Panc1 (cell line): ENCODE results near the gene RBMS3. TPM values are rescaled to one million over a fixed set of nuclear protein-coding genes. Genes with fewer than 3 reads are reported as not detected.

Experiments
- ATAC-seq: fragments of 200-7000 bp; cut with Tn5 transposase; 2 replicates; pipeline ENCODE4 v1.9.1; 2020; ENCODE audit warnings: mild to moderate bottlenecking, moderate library complexity
- BruUV-seq: library from RNA; stranded (reverse); fragments of 400-500 nt; replicated peaks from 2 replicates; lab custom pipeline; 2021; lab: Mats Ljungman, UMichigan
- CTCF ChIA-PET: fragments of 300-600 bp; sonication (Branson Sonifier 250); formaldehyde crosslinking; loops from one replicate; lab custom pipeline; 2022; ENCODE audit warnings: antibody characterized with exemption; lab: Charles Lee
- POLR2A ChIA-PET: fragments of 300-600 bp; sonication (Branson Sonifier 250); formaldehyde crosslinking; loops from one replicate; lab custom pipeline; 2022; ENCODE audit warnings: antibody characterized with exemption; lab: Charles Lee
- DNase-seq: peaks from one replicate; pipeline ENCODE4 v3.0.0-alpha.2; 2010; ENCODE audit warnings: low read depth, low spot score
- H3K27ac ChIP-seq: 2 replicates; pipeline ENCODE4 v1.5.1; 2011; ENCODE audit warnings: mild to moderate bottlenecking, low read length, inconsistent platforms
- H3K27me3 ChIP-seq: fragments of 200-500 bp; sonication (Bioruptor generic); 2 replicates; pipeline ENCODE4 v1.6.0; 2014; ENCODE audit warnings: low read length, inconsistent platforms; ENCODE audit not compliant: control insufficient read depth, insufficient read depth
- H3K36me3 ChIP-seq: fragments of 200-500 bp; sonication (Bioruptor generic); 2 replicates; pipeline ENCODE4 v1.5.1; 2014; ENCODE audit warnings: inconsistent platforms, mild to moderate bottlenecking, low read length, moderate library complexity; ENCODE audit not compliant: control insufficient read depth, insufficient read depth
- H3K4me1 ChIP-seq: 2 replicates; pipeline ENCODE4 v1.5.1; 2011; ENCODE audit warnings: inconsistent platforms, mild to moderate bottlenecking, low read length, moderate library complexity; ENCODE audit not compliant: control insufficient read depth, insufficient read depth
- H3K4me3 ChIP-seq, 2 experiments: 2 replicates each; pipeline ENCODE4 v1.5.1; 2011 to 2012; ENCODE audit warnings: low read depth in 2 of 2, low read length in 2 of 2, mild to moderate bottlenecking in 2 of 2, inconsistent platforms in 1 of 2, moderate library complexity in 1 of 2
- H3K9me3 ChIP-seq: fragments of 200-500 bp; sonication (Bioruptor generic); 2 replicates; pipeline ENCODE4 v1.5.1; 2014; ENCODE audit warnings: low read depth, mild to moderate bottlenecking, inconsistent platforms, low read length, moderate library complexity; ENCODE audit not compliant: control insufficient read depth, insufficient read depth
- CTCF ChIP-seq: fragments of 450-650 bp; IDR thresholded peaks from 2 replicates; pipeline ENCODE4 v1.5.1; 2017; ENCODE audit warnings: mild to moderate bottlenecking
- POLR2AphosphoS5 ChIP-seq: IDR thresholded peaks from 2 replicates; pipeline ENCODE4 v1.6.1; 2012; ENCODE audit warnings: mild to moderate bottlenecking, low read depth, low read length, moderate library complexity
- REST ChIP-seq, 2 experiments: IDR thresholded peaks; 2 replicates each; pipeline ENCODE4 v1.6.1; 2011 to 2012; ENCODE audit warnings: low read depth in 2 of 2, control low read depth in 1 of 2, low read length in 1 of 2, mild to moderate bottlenecking in 1 of 2, moderate library complexity in 1 of 2; ENCODE audit not compliant: insufficient read depth in 1 of 2
- SIN3A ChIP-seq: IDR thresholded peaks from 2 replicates; pipeline ENCODE4 v1.6.1; 2012; ENCODE audit warnings: low read depth, mild to moderate bottlenecking, low read length, moderate library complexity, borderline replicate concordance; ENCODE audit not compliant: insufficient read depth
- TCF7L2 ChIP-seq: IDR thresholded peaks from 2 replicates; pipeline ENCODE4 v1.6.1; 2011; ENCODE audit warnings: mild to moderate bottlenecking, low read depth, low read length, inconsistent platforms
- in situ Hi-C: cut with HindIII; loops from 2 replicates; pipeline ENCODE4 v1.10.0; 2016; ENCODE audit warnings: low sequenced_read_pairs, low pct_unique_long_range_greater_than_20kb
- intact Hi-C: fragments of 100-400 bp; cut with micrococcal nuclease; formaldehyde crosslinking; loops from one replicate; pipeline ENCODE4 v1.10.0; 2022; ENCODE audit not compliant: unreplicated experiment
- total RNA-seq: library from RNA; stranded (reverse); gene quantifications from one replicate; pipeline ENCODE4 v1.2.1, GENCODE V29; 2021; ENCODE audit not compliant: unreplicated experiment

The RBMS3 gene
- total RNA-seq, 1 experiment from 2014 or later = 1.1 TPM

- intact Hi-C loops (no loop called here), in situ Hi-C loops (no loop called here)
- no peaks in the 10 kb centered on the region for H3K36me3 ChIP-seq
- H3K4me1 ChIP-seq = no peaks in the 10 kb centered on the region
- H3K27me3 ChIP-seq = no peaks in the 10 kb centered on the region
- DNase-seq = no peak
- H3K4me3 ChIP-seq = no peak overlapping the region
- TF ChIP-seq POLR2AphosphoS5 (no peak), SIN3A (no peak), REST (IDR thresholded peaks at IDR 0.05; ENCODE audit: insufficient read depth in 1 of 2, low read depth in 2 of 2, low read length in 1 of 2) (no peak), TCF7L2 (no peak), CTCF (no peak)
- no TSS peak for BruUV-seq
- CTCF ChIA-PET = no interaction called here
- no peak overlapping the region for H3K27ac ChIP-seq
- POLR2A ChIA-PET = no interaction called here
- no peaks in the 10 kb centered on the region for H3K9me3 ChIP-seq
- no peak for ATAC-seq
Observed at GRCh38 chr3:29297998-29298397, 17.1 kb downstream of the RBMS3 start.

- Histone ChIP-seq H3K27me3 (no peaks in the 10 kb centered on the region), H3K36me3 (no peaks in the 10 kb centered on the region), H3K9me3 (no peaks in the 10 kb centered on the region), H3K4me3 (no peak overlapping the region), H3K27ac (no peak overlapping the region), H3K4me1 (no peaks in the 10 kb centered on the region)
- TF ChIP-seq CTCF = no peak
- no peak for TF ChIP-seq REST (IDR thresholded peaks at IDR 0.05; ENCODE audit: insufficient read depth in 1 of 2, low read depth in 2 of 2, low read length in 1 of 2)
- TF ChIP-seq POLR2AphosphoS5 = no peak
- no peak for TF ChIP-seq SIN3A
- ChIA-PET POLR2A (no interaction called here), CTCF (no interaction called here)
- in situ Hi-C loops (no loop called here), intact Hi-C loops (no loop called here)
- ATAC-seq = no peak
- DNase-seq = no peak
- BruUV-seq = no TSS peak
Observed at GRCh38 chr3:29301332-29302019, 20.6 kb downstream of the RBMS3 start.
